ENCODE data around the gene PIEZO1. TPM values are rescaled to one million over a fixed set of nuclear protein-coding genes. Genes with fewer than 3 reads are reported as not detected.

Gene PIEZO1
- total and polyA plus RNA-seq, 9 of the 15 experiments (the other 6 are each of a cell fraction or from before 2014, with no cell fraction given), result 3.6 to 432 (median 131) TPM

- Histone ChIP-seq H3K4me1 (replicated peaks in 1 of 2; ENCODE audit: control insufficient read depth in 2 of 2, insufficient read depth in 2 of 2, low read length in 2 of 2) (peaks cover 3 to 50% of the 10 kb centered on the region in 2 experiments; a peak in 3 of 5 replicates), H3K79me2 (ENCODE audit: control insufficient read depth, insufficient read depth, low read length) (no peaks in the 10 kb centered on the region), H4K20me1 (replicated peaks; ENCODE audit: control insufficient read depth, insufficient read depth, low read length) (no peaks in the 10 kb centered on the region; the same call in 1 of the 2 replicates), H3K36me3 (ENCODE audit: control insufficient read depth, insufficient read depth, low read length) (no peaks in the 10 kb centered on the region), H3K9me3 (replicated peaks; ENCODE audit: control insufficient read depth, insufficient read depth, low read depth, low read length) (no peaks in the 10 kb centered on the region), H3K4me2 (ENCODE audit: insufficient read depth, low read length) (no peak overlapping the region), H3K27me3 (ENCODE audit: control insufficient read depth in 2 of 2, insufficient read depth in 2 of 2, low read length in 2 of 2) (no peaks in the 10 kb centered on the region), H3K27ac (ENCODE audit: extremely low read depth, low read depth, low read length) (no peak overlapping the region), H2AFZ (ENCODE audit: low read depth, low read length) (no peak overlapping the region), H3K4me3 (no peak overlapping the region), H3K9ac (ENCODE audit: insufficient read depth in 1 of 2, low read depth in 2 of 2, low read length in 2 of 2) (peak overlapping the region in 1 of 2 experiments; percentile 50; a peak in 2 of 4 replicates), H3K9me1 (ENCODE audit: control insufficient read depth, insufficient read depth, low read length) (no peaks in the 10 kb centered on the region)
- intact Hi-C loops (cut with micrococcal nuclease), result no loop called here
- POLR2A ChIA-PET, result interaction anchor here (0.6 to 1.1 kb wide), 5 partner anchors 11 to 222 kb away, joined by 3 read pairs; no protein-coding TSS in a partner anchor
- FAIRE-seq (no peak), ATAC-seq (no peak), DNase-seq (ENCODE audit: extremely low read depth in 1 of 4, low spot score in 3 of 4) (no peak)
- TF ChIP-seq ZNF121 (CRISPR knock-in tag; conservative IDR thresholded peaks at IDR 0.05) (peak; percentile 60), TSC22D4 (tag; IDR thresholded peaks at IDR 0.05) (no peak), ZNF224 (CRISPR knock-in tag; IDR thresholded peaks at IDR 0.05) (no peak), ZNF133 (CRISPR knock-in tag; IDR thresholded peaks at IDR 0.05) (no peak)
- CTCF ChIA-PET (ENCODE audit: low intra/inter-chr PET ratio), result no interaction called here
- WGBS (ENCODE audit: insufficient coverage, low coverage, missing lambda C conversion rate), result 80% methylated on average over 5 of the region's 5 CpGs
- no TSS peak for BruUV-seq (replicated peaks)
- in situ Hi-C loops (cut with MboI), result no loop called here
Observed at GRCh38 chr16:88680554-88681083, 104.4 kb downstream of the PIEZO1 start.

- Histone ChIP-seq H3K36me3 (ENCODE audit: control insufficient read depth, insufficient read depth, low read length) (peaks cover 3% of the 10 kb centered on the region; the same call in 1 of the 3 replicates), H2AFZ (ENCODE audit: low read depth, low read length) (no peak overlapping the region), H3K4me3 (no peak overlapping the region), H3K9me1 (ENCODE audit: control insufficient read depth, insufficient read depth, low read length) (no peaks in the 10 kb centered on the region), H3K27ac (ENCODE audit: extremely low read depth, low read depth, low read length) (no peak overlapping the region), H3K9ac (ENCODE audit: insufficient read depth in 1 of 2, low read depth in 2 of 2, low read length in 2 of 2) (peak overlapping the region in 1 of 2 experiments; percentile 78; a peak in 2 of 4 replicates), H3K79me2 (ENCODE audit: control insufficient read depth, insufficient read depth, low read length) (no peaks in the 10 kb centered on the region), H4K20me1 (replicated peaks; ENCODE audit: control insufficient read depth, insufficient read depth, low read length) (no peaks in the 10 kb centered on the region; the same call in 1 of the 2 replicates), H3K4me1 (replicated peaks in 1 of 2; ENCODE audit: control insufficient read depth in 2 of 2, insufficient read depth in 2 of 2, low read length in 2 of 2) (peaks cover 0 to 40% of the 10 kb centered on the region in 2 experiments; a peak in 2 of 5 replicates), H3K4me2 (ENCODE audit: insufficient read depth, low read length) (no peak overlapping the region), H3K27me3 (ENCODE audit: control insufficient read depth in 2 of 2, insufficient read depth in 2 of 2, low read length in 2 of 2) (no peaks in the 10 kb centered on the region), H3K9me3 (replicated peaks; ENCODE audit: control insufficient read depth, insufficient read depth, low read depth, low read length) (no peaks in the 10 kb centered on the region)
- 78% methylated on average over 31 of the region's 32 CpGs for WGBS (ENCODE audit: insufficient coverage, low coverage, missing lambda C conversion rate)
- ChIA-PET CTCF (ENCODE audit: low intra/inter-chr PET ratio) (no interaction called here), POLR2A (interaction anchor here (0.7 to 1.8 kb wide), 2 partner anchors 16 to 81 kb away, joined by 4 to 10 read pairs; partner anchors contain the start of gene MVD)
- TF ChIP-seq POLR2G (IDR thresholded peaks at IDR 0.05; ENCODE audit: low read depth, low read length) (peak; percentile 70), POLR2A (conservative IDR thresholded peaks at IDR 0.05) (no peak)
- intact Hi-C loops (cut with micrococcal nuclease) (no loop called here), in situ Hi-C loops (cut with MboI) (no loop called here)
- DNase-seq (ENCODE audit: extremely low read depth in 1 of 4, low spot score in 3 of 4) (no peak), ATAC-seq (no peak), FAIRE-seq (no peak)
- no TSS peak for BruUV-seq (replicated peaks)
Observed at GRCh38 chr16:88678224-88678979, 106.6 kb downstream of the PIEZO1 start.
